SU-DHL-6 (cell line): Measurements from ENCODE around the gene ADM2.
A peak's percentile ranks its signal among the peaks of the same experiment; 100 is the strongest.

Source experiments
- H2AFZ ChIP-seq: fragments of 200-600 bp; sonication (generic); 2 replicates; pipeline ENCODE4 v1.6.1; 2014; ENCODE audit warnings: low read depth, mild to moderate bottlenecking, moderate library complexity, mixed read lengths, antibody characterized with exemption, low read length; ENCODE audit not compliant: severe bottlenecking
- H3F3A ChIP-seq: fragments of 200-600 bp; shearing (Covaris generic); 2 replicates; pipeline ENCODE4 v1.6.0; 2016; ENCODE audit warnings: antibody characterized with exemption, mild to moderate bottlenecking; ENCODE audit not compliant: insufficient read depth
- H3K27ac ChIP-seq: fragments of 200-600 bp; sonication (generic); 2 replicates; pipeline ENCODE4 v1.5.1; 2016; ENCODE audit warnings: low read depth, mild to moderate bottlenecking, low read length, moderate library complexity, mixed read lengths
- H3K27me3 ChIP-seq: fragments of 200-600 bp; sonication (generic), shearing (Covaris generic); 2 replicates; pipeline ENCODE4 v1.6.0; 2014; ENCODE audit warnings: mild to moderate bottlenecking, low read length
- H3K36me3 ChIP-seq: fragments of 200-600 bp; sonication (generic); 2 replicates; pipeline ENCODE4 v1.6.1; 2014; ENCODE audit warnings: mild to moderate bottlenecking, low read length, mixed read lengths
- H3K4me2 ChIP-seq: fragments of 300-600, 200-600 bp; shearing (Covaris generic), sonication (generic); 2 replicates; pipeline ENCODE4 v1.6.0; 2014; ENCODE audit warnings: low read length, low read depth, mild to moderate bottlenecking; ENCODE audit not compliant: poor library complexity, severe bottlenecking
- H3K4me3 ChIP-seq: fragments of 200-600 bp; sonication (generic); 2 replicates; pipeline ENCODE4 v1.5.1; 2014; ENCODE audit warnings: antibody characterized with exemption, low read length, mild to moderate bottlenecking, mixed read lengths; ENCODE audit not compliant: insufficient read depth, poor library complexity, severe bottlenecking
- H3K79me2 ChIP-seq: fragments of 200-600 bp; sonication (generic); 2 replicates; pipeline ENCODE4 v1.6.1; 2014; ENCODE audit warnings: mild to moderate bottlenecking, low read length, moderate library complexity; ENCODE audit not compliant: insufficient read depth
- H3K9ac ChIP-seq: fragments of 200-600 bp; sonication (generic); 2 replicates; pipeline ENCODE4 v1.7.0; 2014; ENCODE audit warnings: mild to moderate bottlenecking, low read length
- H3K9me2 ChIP-seq: fragments of 200-600 bp; sonication (generic); replicated peaks from 2 replicates; pipeline ENCODE4 v1.6.1; 2014; ENCODE audit warnings: low read length; ENCODE audit not compliant: insufficient read depth
- H3K9me3 ChIP-seq: fragments of 200-600 bp; sonication (generic); 2 replicates; pipeline ENCODE4 v1.6.1; 2014; ENCODE audit warnings: low read length, mixed read lengths; ENCODE audit not compliant: insufficient read depth
- H4K20me1 ChIP-seq: fragments of 200-600 bp; sonication (generic); 2 replicates; pipeline ENCODE4 v1.6.1; 2014; ENCODE audit warnings: low read depth, mild to moderate bottlenecking, antibody characterized with exemption, low read length, moderate library complexity, mixed read lengths
- EZH2phosphoT487 ChIP-seq: fragments of 200-600 bp; sonication (generic), shearing (Covaris generic); conservative IDR thresholded peaks from 2 replicates; pipeline ENCODE4 v1.6.1; 2018; ENCODE audit warnings: mild to moderate bottlenecking, antibody characterized with exemption, low read length, moderate library complexity, mixed read lengths
- TF ChIP-seq, protein P1 (sequence below): fragments of 200-600 bp; sonication (generic); IDR thresholded peaks from one replicate; pipeline ENCODE4 v1.5.1; 2017; ENCODE audit warnings: antibody characterized with exemption, mild to moderate bottlenecking, low read length, moderate library complexity; ENCODE audit not compliant: insufficient read depth, poor library complexity, severe bottlenecking

Gene ADM2

DNA sequence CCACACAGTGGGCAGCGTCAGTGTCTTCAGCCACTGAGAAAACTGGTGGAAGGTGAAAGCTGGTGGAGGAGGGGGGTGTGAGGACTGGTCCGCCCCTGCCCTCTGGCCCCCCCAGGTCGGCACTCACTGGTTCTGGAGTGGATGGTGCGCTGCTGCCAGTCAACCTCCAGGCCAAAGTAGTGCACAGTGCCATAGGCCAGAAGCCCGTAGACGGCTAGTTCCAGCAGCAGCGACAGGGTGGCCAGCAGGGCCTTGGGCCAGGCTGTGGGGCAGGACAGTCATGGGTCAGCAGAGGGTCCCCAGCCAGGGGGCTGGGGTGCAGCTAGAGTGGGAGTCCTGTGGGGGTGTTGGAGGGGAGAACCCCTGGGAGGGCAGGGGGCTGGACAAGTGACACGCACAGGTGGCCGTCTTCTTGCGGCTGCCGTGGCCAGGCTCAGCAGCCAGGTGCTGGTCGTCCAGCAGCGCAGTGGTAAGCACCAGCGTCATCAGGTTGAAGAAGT lies 24.0 kb downstream of the ADM2 start:
- peaks cover 9% of the 10 kb centered on the region for H3F3A ChIP-seq
- no peak for TF ChIP-seq EZH2phosphoT487
- no peak overlapping the region for H3K27ac ChIP-seq
- H3K27me3 ChIP-seq = no peaks in the 10 kb centered on the region
- no peaks in the 10 kb centered on the region for H3K36me3 ChIP-seq
- no peak overlapping the region for H3K4me2 ChIP-seq
- no peak overlapping the region for H2AFZ ChIP-seq
- no peaks in the 10 kb centered on the region for H3K9me2 ChIP-seq
- peaks cover 26% of the 10 kb centered on the region for H3K79me2 ChIP-seq
- H3K4me3 ChIP-seq = no peak overlapping the region
- H3K9me3 ChIP-seq = no peaks in the 10 kb centered on the region
- no peak overlapping the region for H3K9ac ChIP-seq
- no peaks in the 10 kb centered on the region for H4K20me1 ChIP-seq

- TF ChIP-seq EZH2phosphoT487 = no peak
- TF ChIP-seq, protein P1, sequence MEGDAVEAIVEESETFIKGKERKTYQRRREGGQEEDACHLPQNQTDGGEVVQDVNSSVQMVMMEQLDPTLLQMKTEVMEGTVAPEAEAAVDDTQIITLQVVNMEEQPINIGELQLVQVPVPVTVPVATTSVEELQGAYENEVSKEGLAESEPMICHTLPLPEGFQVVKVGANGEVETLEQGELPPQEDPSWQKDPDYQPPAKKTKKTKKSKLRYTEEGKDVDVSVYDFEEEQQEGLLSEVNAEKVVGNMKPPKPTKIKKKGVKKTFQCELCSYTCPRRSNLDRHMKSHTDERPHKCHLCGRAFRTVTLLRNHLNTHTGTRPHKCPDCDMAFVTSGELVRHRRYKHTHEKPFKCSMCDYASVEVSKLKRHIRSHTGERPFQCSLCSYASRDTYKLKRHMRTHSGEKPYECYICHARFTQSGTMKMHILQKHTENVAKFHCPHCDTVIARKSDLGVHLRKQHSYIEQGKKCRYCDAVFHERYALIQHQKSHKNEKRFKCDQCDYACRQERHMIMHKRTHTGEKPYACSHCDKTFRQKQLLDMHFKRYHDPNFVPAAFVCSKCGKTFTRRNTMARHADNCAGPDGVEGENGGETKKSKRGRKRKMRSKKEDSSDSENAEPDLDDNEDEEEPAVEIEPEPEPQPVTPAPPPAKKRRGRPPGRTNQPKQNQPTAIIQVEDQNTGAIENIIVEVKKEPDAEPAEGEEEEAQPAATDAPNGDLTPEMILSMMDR = no peak
- Histone ChIP-seq H2AFZ (no peak overlapping the region), H3K4me2 (peak overlapping the region; percentile 85), H3K36me3 (no peaks in the 10 kb centered on the region), H3K9me2 (no peaks in the 10 kb centered on the region), H3K9me3 (no peaks in the 10 kb centered on the region), H3K27me3 (no peaks in the 10 kb centered on the region), H3K79me2 (peaks cover 33% of the 10 kb centered on the region), H3K9ac (peak overlapping the region; percentile 93), H3K4me3 (peak overlapping the region; percentile 86), H4K20me1 (no peaks in the 10 kb centered on the region), H3K27ac (no peak overlapping the region), H3F3A (peaks cover 9% of the 10 kb centered on the region)
These were observed 24.6 kb downstream of the ADM2 start for GRCh38 chr22:50505776-50506610.

GRCh38 chr22:50506611-50507420 lies 25.5 kb downstream of the ADM2 start:
- peak overlapping the region; percentile 93 for H3K9ac ChIP-seq
- no peaks in the 10 kb centered on the region for H3K36me3 ChIP-seq
- TF ChIP-seq EZH2phosphoT487 = no peak
- TF ChIP-seq, protein P1 = no peak
- peak overlapping the region; percentile 86 for H3K4me3 ChIP-seq
- H3K4me2 ChIP-seq = peak overlapping the region; percentile 85
- H3K27ac ChIP-seq = peak overlapping the region; percentile 53
- peaks cover 9% of the 10 kb centered on the region for H3F3A ChIP-seq
- no peaks in the 10 kb centered on the region for H3K9me3 ChIP-seq
- H4K20me1 ChIP-seq = no peaks in the 10 kb centered on the region
- peaks cover 38% of the 10 kb centered on the region for H3K79me2 ChIP-seq
- no peaks in the 10 kb centered on the region for H3K27me3 ChIP-seq
- H2AFZ ChIP-seq = peak overlapping the region; percentile 76
- H3K9me2 ChIP-seq = no peaks in the 10 kb centered on the region
